K562 (cell line): ENCODE measurements around the gene TMEM217. TPM values are rescaled to one million over a fixed set of nuclear protein-coding genes. Genes with fewer than 3 reads are reported as not detected.

Source experiments
- ADNP ChIP-seq: fragments of 200-800 bp; sonication (Bioruptor generic); IDR thresholded peaks from 2 replicates; pipeline ENCODE4 v1.6.1; 2016; ENCODE audit warnings: missing genetic modification characterization, missing compliant biosample characterization
- AFF1 ChIP-seq, 2 experiments: fragments of 450-650 bp; IDR thresholded peaks; 2 replicates each; pipeline ENCODE4 v1.6.1; 2018; ENCODE audit warnings: mild to moderate bottlenecking in 2 of 2, low read depth in 1 of 2; ENCODE audit not compliant: partially characterized antibody in 2 of 2
- ARID2 ChIP-seq: fragments of 450-650 bp; IDR thresholded peaks from 2 replicates; pipeline ENCODE4 v1.6.1; 2017; ENCODE audit warnings: antibody characterized with exemption, mild to moderate bottlenecking
- BCL6 ChIP-seq: fragments of 250-450 bp; sonication (Bioruptor Pico); IDR thresholded peaks from 2 replicates; pipeline ENCODE4 v1.4.0; 2020
- CREB3L1 ChIP-seq: fragments of 450-650 bp; IDR thresholded peaks from 2 replicates; pipeline ENCODE4 v1.6.1; 2014; ENCODE audit warnings: low read depth, mild to moderate bottlenecking, moderate library complexity, borderline replicate concordance
- E2F8 ChIP-seq: fragments of 450-650 bp; IDR thresholded peaks from 2 replicates; pipeline ENCODE4 v1.7.1; 2018; ENCODE audit warnings: mild to moderate bottlenecking, low read depth; ENCODE audit not compliant: partially characterized antibody
- EP400 ChIP-seq: fragments of 450-650 bp; IDR thresholded peaks from 2 replicates; pipeline ENCODE4 v1.6.1; 2017; ENCODE audit warnings: antibody characterized with exemption, mild to moderate bottlenecking, moderate library complexity
- GATAD2B ChIP-seq: fragments of 450-650 bp; IDR thresholded peaks from 2 replicates; pipeline ENCODE4 v1.6.1; 2017; ENCODE audit warnings: mild to moderate bottlenecking, borderline replicate concordance
- HLTF ChIP-seq: fragments of 450-650 bp; IDR thresholded peaks from 2 replicates; pipeline ENCODE4 v1.6.1; 2016
- HNRNPUL1 ChIP-seq: fragments of 200-400 bp; formaldehyde crosslinking; IDR thresholded peaks from 2 replicates; pipeline ENCODE4 v1.6.1; 2017; ENCODE audit warnings: low read length
- MTA2 ChIP-seq: fragments of 450-650 bp; IDR thresholded peaks from 2 replicates; pipeline ENCODE4 v1.6.1; 2016; ENCODE audit warnings: low read depth
- MYC ChIP-seq, 2 experiments: fragments of 250-450 bp in 1 of 2; sonication (Bioruptor Pico) in 1 of 2; IDR thresholded peaks; 2 replicates each; pipeline versions ENCODE4 v1.5.1 to v1.6.1; 2012 to 2021; ENCODE audit warnings: low read depth in 2 of 2, borderline replicate concordance in 1 of 2, improper control_type of control experiment in 1 of 2, low read length in 1 of 2, mild to moderate bottlenecking in 1 of 2, moderate library complexity in 1 of 2
- NFE2 ChIP-seq: IDR thresholded peaks from 2 replicates; pipeline ENCODE4 v1.6.1; 2014; ENCODE audit warnings: antibody characterized with exemption, low read depth
- POLR3G ChIP-seq: IDR thresholded peaks from 2 replicates; pipeline ENCODE4 v1.6.1; 2011; ENCODE audit not compliant: insufficient read length, insufficient replicate concordance; ENCODE audit errors: extremely low read depth
- PYGO2 ChIP-seq: fragments of 450-650 bp; IDR thresholded peaks from 2 replicates; pipeline ENCODE4 v1.6.1; 2016; ENCODE audit warnings: mild to moderate bottlenecking, missing genetic modification characterization, moderate library complexity, missing compliant biosample characterization
- RB1 ChIP-seq: fragments of 450-650 bp; IDR thresholded peaks from 2 replicates; pipeline ENCODE4 v1.6.1; 2017; ENCODE audit warnings: low read depth, mild to moderate bottlenecking
- RBM22 ChIP-seq: fragments of 200-400 bp; formaldehyde crosslinking; IDR thresholded peaks from 2 replicates; pipeline ENCODE4 v1.6.1; 2018; ENCODE audit warnings: low read length, low read depth; ENCODE audit not compliant: poor library complexity, severe bottlenecking
- SMAD3 ChIP-seq: fragments of 450-650 bp; formaldehyde crosslinking; conservative IDR thresholded peaks from 2 replicates; pipeline ENCODE4 v1.4.0; 2020; ENCODE audit warnings: mild to moderate bottlenecking
- ZNF175 ChIP-seq: fragments of 200-800 bp; sonication (Bioruptor generic); IDR thresholded peaks from 2 replicates; pipeline ENCODE4 v1.6.1; 2016; ENCODE audit warnings: low read depth, mild to moderate bottlenecking, missing genetic modification characterization, missing compliant biosample characterization
- ZNF445 ChIP-seq: fragments of 250-450 bp; sonication (Bioruptor Pico); IDR thresholded peaks from 2 replicates; pipeline ENCODE4 v1.4.0; 2020; ENCODE audit warnings: low read depth, mild to moderate bottlenecking, moderate library complexity
- ZNF76 ChIP-seq: fragments of 250-450 bp; sonication (Bioruptor Pico); IDR thresholded peaks from 2 replicates; pipeline ENCODE4 v1.4.0; 2020; ENCODE audit warnings: mild to moderate bottlenecking, moderate library complexity, borderline replicate concordance
- polyA plus RNA-seq, 8 experiments: library from polyadenylated mRNA; depleted of rRNA in 4 of 8; stranded (reverse) in 5 of 8; unstranded in 3 of 8; fragments of >200 nt; fragmentation: Nextera tagmentation in 2 of 8; fragmentation: Illumina TruSeq in 1 of 8; extraction: Ambion mirVana in 2 of 8; extraction: Trizol in 1 of 8; gene quantifications; 2 replicates each; pipeline versions ENCODE4 v1.2.1 to v1.2.3, GENCODE V29; 2011 to 2014; ENCODE audit warnings: inconsistent platforms in 1 of 8, missing spikeins in 1 of 8
- total RNA-seq, 7 experiments: library from RNA; depleted of rRNA in 6 of 7; stranded (reverse); fragments of >200 nt in 6 of 7; fragmentation: Illumina TruSeq in 2 of 7; extraction: Trizol in 2 of 7; gene quantifications; 2 replicates each; pipeline versions ENCODE4 v1.2.1 to v1.2.3, GENCODE V29; 2011 to 2021; ENCODE audit warnings: low replicate concordance in 1 of 7

TMEM217 gene
- total and polyA plus RNA-seq, 9 of the 15 experiments (the other 6 are each of a cell fraction or from before 2014, with no cell fraction given): 1.3 to 8.0 (median 1.9) TPM

GRCh38 chr6:37302086-37302686, 44.2 kb upstream of the TMEM217 start (continued):
- TF ChIP-seq NFE2 (peak; percentile 87), AFF1 (IDR thresholded peaks at IDR 0.05; ENCODE audit: low read depth in 1 of 2, partially characterized antibody in 2 of 2) (peak in 1 of 2 experiments; percentile 99), RB1 (peak; percentile 75), ZNF175 (CRISPR knock-in tag) (peak; percentile 99), CREB3L1 (peak; percentile 62; the same call in 1 of the 2 replicates), MTA2 (peak; percentile 100), PYGO2 (tag) (peak; percentile 93), ZNF445 (CRISPR knock-in tag) (peak; percentile 83), RBM22 (no peak), GATAD2B (peak; percentile 98), ARID2 (no peak), EP400 (peak; percentile 70; the same call in 1 of the 2 replicates), HLTF (peak; percentile 98), ZNF76 (CRISPR knock-in tag) (peak; percentile 92), E2F8 (peak; percentile 61), HNRNPUL1 (no peak), ADNP (tag) (peak; percentile 95), SMAD3 (CRISPR knock-in tag) (peak; percentile 98), POLR3G (no peak), BCL6 (CRISPR knock-in tag) (peak; percentile 92), MYC (IDR thresholded peaks at IDR 0.05; ENCODE audit: low read depth, low read length) (peak; percentile 75), MYC (CRISPR knock-in tag; IDR thresholded peaks at IDR 0.05; ENCODE audit: borderline replicate concordance, low read depth) (no peak)
